ENCODE results near the gene SPECC1L. TPM values are rescaled to one million over a fixed set of nuclear protein-coding genes. Genes with fewer than 3 reads are reported as not detected.

SPECC1L gene
- total RNA-seq, 1 experiment from 2014 or later, result 40.8 TPM

GRCh38 chr22:24466716-24467328 lies 196.2 kb downstream of the SPECC1L start:
- ChIA-PET POLR2A (no interaction called here), RAD21 (ENCODE audit: low non-redundant PET in 1 of 2, low total read pairs in 2 of 2, uncharacterized antibody in 2 of 2, unreplicated experiment in 2 of 2) (no interaction called here), CTCF (interaction anchor here (1.2 kb wide), 1 partner anchor 11 kb away, joined by 3 read pairs; no protein-coding TSS in a partner anchor)
- Histone ChIP-seq H3K36me3 (ENCODE audit: control insufficient read depth in 1 of 2, insufficient read depth in 2 of 2, low read length in 2 of 2) (no peaks in the 10 kb centered on the region), H3K27ac (ENCODE audit: low read depth, low read length) (peak overlapping the region; percentile 58; the same call in 1 of the 2 replicates), H3K4me1 (ENCODE audit: control insufficient read depth in 1 of 2, insufficient read depth in 2 of 2, low read length in 2 of 2) (peaks cover 25 to 39% of the 10 kb centered on the region in 2 experiments), H3K4me3 (replicated peaks in 1 of 2; ENCODE audit: low read depth in 1 of 2, low read length in 2 of 2) (peak overlapping the region in 1 of 2 experiments; percentile 25; a peak in 2 of 4 replicates), H3K9me2 (ENCODE audit: insufficient read depth) (no peaks in the 10 kb centered on the region), H3K27me3 (ENCODE audit: insufficient read depth, low read length) (no peaks in the 10 kb centered on the region), H4K20me1 (ENCODE audit: insufficient read depth) (no peaks in the 10 kb centered on the region), H3K9ac (ENCODE audit: low read length) (no peak overlapping the region), H3K79me2 (ENCODE audit: insufficient read depth, low read length) (no peaks in the 10 kb centered on the region), H3K4me2 (ENCODE audit: low read length) (peak overlapping the region; percentile 68), H3K9me3 (ENCODE audit: control insufficient read depth in 1 of 2, insufficient read depth in 1 of 2, low read depth in 1 of 2, low read length in 2 of 2) (no peaks in the 10 kb centered on the region), H2AFZ (ENCODE audit: low read depth, low read length, poor library complexity, severe bottlenecking) (peak overlapping the region; percentile 97)
- DNase-seq (ENCODE audit: low read depth, low spot score) (peak; percentile 6), ATAC-seq (peak; percentile 62)
- BruUV-seq (replicated peaks), result no TSS peak
- TF ChIP-seq ELF1 (IDR thresholded peaks at IDR 0.05; ENCODE audit: borderline replicate concordance, low read depth) (no peak), EZH2phosphoT487 (IDR thresholded peaks at IDR 0.05; ENCODE audit: borderline replicate concordance) (no peak), MAX (IDR thresholded peaks at IDR 0.05) (no peak), ZFX (IDR thresholded peaks at IDR 0.05) (no peak), SP1 (IDR thresholded peaks at IDR 0.05; ENCODE audit: low read depth) (no peak), YY1 (IDR thresholded peaks at IDR 0.05; ENCODE audit: extremely low read depth, insufficient replicate concordance, low read depth, low read length) (no peak), ZNF274 (IDR thresholded peaks at IDR 0.05; ENCODE audit: low read depth, low read length) (no peak), POLR2AphosphoS5 (IDR thresholded peaks at IDR 0.05; ENCODE audit: low read depth, low read length) (no peak), TCF7L2 (IDR thresholded peaks at IDR 0.05; ENCODE audit: borderline replicate concordance, extremely low read depth, insufficient read depth, insufficient read length) (no peak), RAD21 (IDR thresholded peaks at IDR 0.05; ENCODE audit: low read depth) (no peak), ZBTB33 (IDR thresholded peaks at IDR 0.05; ENCODE audit: extremely low read depth, insufficient replicate concordance, low read length) (no peak), POLR2A (IDR thresholded peaks at IDR 0.05; ENCODE audit: borderline replicate concordance, extremely low read depth, insufficient read depth, insufficient read length) (no peak), EZH2 (IDR thresholded peaks at IDR 0.05) (no peak)
- intact Hi-C loops (cut with micrococcal nuclease), result no loop called here
